DMS79 treated with DMSO at 0.1 percent for 48 hours (cell line): ENCODE data around the gene VASH1.
"Not testable (repeated sequence)": the region's sequence is repeated elsewhere in the genome, so short reads cannot be mapped to it uniquely, and the experiment has no call there.

Experiments used
- DNase-seq: peaks from one replicate; lab custom pipeline; 2025; lab: John Stamatoyannopoulos, UW

VASH1 gene

GRCh38 chr14:76761136-76761959 is at the start of gene VASH1:
Gene VASH1, plus strand, starts transcription at chr14:76761468. Its CDS starts 1,354 bp downstream, at chr14:76762822.
- peak; percentile 70 for DNase-seq

GRCh38 chr14:76713121-76713520 is 48.1 kb upstream of the VASH1 start:
- no peak for DNase-seq

GRCh38 chr14:76714470-76714869 is 46.8 kb upstream of the VASH1 start:
- no peak for DNase-seq

GRCh38 chr14:76715101-76715500 is 46.2 kb upstream of the VASH1 start:
- no peak for DNase-seq

GRCh38 chr14:76715511-76716081 is 45.7 kb upstream of the VASH1 start:
- DNase-seq: no peak

GRCh38 chr14:76716285-76716684 is 45.0 kb upstream of the VASH1 start:
- no peak for DNase-seq

- peak; percentile 67 for DNase-seq
Observed at GRCh38 chr14:76717508-76718290, 43.6 kb upstream of the VASH1 start.

GRCh38 chr14:76718306-76719040 is 42.8 kb upstream of the VASH1 start:
- DNase-seq: no peak

- no peak for DNase-seq
Observed at GRCh38 chr14:76719666-76720065, 41.6 kb upstream of the VASH1 start.

GRCh38 chr14:76720382-76720813 is 40.9 kb upstream of the VASH1 start:
- peak; percentile 15 for DNase-seq

- not testable (repeated sequence) for DNase-seq
Observed at GRCh38 chr14:76721506-76721905, 39.8 kb upstream of the VASH1 start.

GRCh38 chr14:76724651-76725550 is 36.4 kb upstream of the VASH1 start:
- no peak for DNase-seq

- no peak for DNase-seq
Observed at GRCh38 chr14:76726551-76726970, 34.7 kb upstream of the VASH1 start.

- DNase-seq: no peak
Observed at GRCh38 chr14:76727384-76727783, 33.9 kb upstream of the VASH1 start.

GRCh38 chr14:76727901-76728300 is 33.4 kb upstream of the VASH1 start:
- no peak for DNase-seq

GRCh38 chr14:76729258-76729657 is 32.0 kb upstream of the VASH1 start:
- no peak for DNase-seq

GRCh38 chr14:76729953-76730505 is 31.2 kb upstream of the VASH1 start:
- DNase-seq: no peak

GRCh38 chr14:76734501-76734900 is 26.8 kb upstream of the VASH1 start:
- not testable (repeated sequence) for DNase-seq

GRCh38 chr14:76736514-76736913 is 24.8 kb upstream of the VASH1 start:
- no peak for DNase-seq

- no peak for DNase-seq
Observed at GRCh38 chr14:76741074-76741473, 20.2 kb upstream of the VASH1 start.

- no peak for DNase-seq
Observed at GRCh38 chr14:76742185-76742584, 19.1 kb upstream of the VASH1 start.
